Heart right ventricle (tissue), 16 donors: ENCODE results near the gene SLC38A5. TPM values are rescaled to one million over a fixed set of nuclear protein-coding genes. Genes with fewer than 3 reads are reported as not detected.

Experiments
- ATAC-seq, 8 donors: fragments of 200-7000 bp; cut with Tn5 transposase; one replicate each; pipeline ENCODE4 v1.9.1; 2020; ENCODE audit warnings: mild to moderate bottlenecking in 8 of 8, moderate library complexity in 8 of 8, moderate number of reproducible peaks in 1 of 8
- DNase-seq, 2 donors: peaks; one replicate each; pipeline ENCODE4 v3.0.0-alpha.2; 2020
- H3K27ac ChIP-seq, 10 donors: fragments of 200-600 bp; sonication (generic) in 2 of 10; one replicate each; pipeline versions ENCODE4 v1.5.0 to v1.8.0; 2020 to 2022; ENCODE audit warnings: mild to moderate bottlenecking in 3 of 10
- H3K27me3 ChIP-seq, 7 donors: fragments of 200-600 bp; one replicate each; pipeline ENCODE4 v1.8.0; 2021 to 2022; ENCODE audit warnings: mild to moderate bottlenecking in 2 of 7
- H3K36me3 ChIP-seq, 9 donors: fragments of 200-600 bp; sonication (generic) in 1 of 9; one replicate each; pipeline versions ENCODE4 v1.5.0 to v1.8.0; 2020 to 2022; ENCODE audit warnings: mild to moderate bottlenecking in 2 of 9
- H3K4me1 ChIP-seq, 9 donors: fragments of 200-600 bp; sonication (generic) in 1 of 9; one replicate each; pipeline versions ENCODE4 v1.5.0 to v1.8.0; 2020 to 2022; ENCODE audit warnings: mild to moderate bottlenecking in 4 of 9
- H3K4me3 ChIP-seq, 10 donors: fragments of 200-600 bp; sonication (generic) in 2 of 10; one replicate each; pipeline versions ENCODE4 v1.5.0 to v1.8.0; 2020 to 2022; ENCODE audit warnings: mild to moderate bottlenecking in 7 of 10, moderate library complexity in 2 of 10
- H3K9me3 ChIP-seq, 11 donors: fragments of 200-600 bp in 10 of 11; sonication (generic) in 2 of 11; one replicate each; pipeline versions ENCODE4 v1.5.0 to v1.8.0; 2013 to 2022; ENCODE audit warnings: mild to moderate bottlenecking in 2 of 11, control low read depth in 1 of 11, moderate library complexity in 1 of 11
- CTCF ChIP-seq, 9 donors: fragments of 200-600 bp; sonication (generic) in 2 of 9; IDR thresholded peaks; one replicate each; pipeline versions ENCODE4 v1.5.0 to v1.8.0; 2021 to 2022; ENCODE audit warnings: antibody characterized with exemption in 9 of 9, mild to moderate bottlenecking in 5 of 9, moderate library complexity in 1 of 9
- WGBS, 2 donors: extraction: QIAGEN DNeasy Blood & Tissue Kit; methylation state at CpG; one replicate each; pipeline ENCODE4 v1.1.7; 2013; ENCODE audit warnings: inconsistent platforms in 1 of 2; 5-methylcytosine and 5-hydroxymethylcytosine counted together
- intact Hi-C, 10 donors: fragments of 100-400 bp; cut with DNase I; formaldehyde crosslinking; loops; one replicate each; pipeline versions ENCODE4 v1.11.1 to v1.14.2; 2022
- polyA plus RNA-seq, 2 donors: library from polyadenylated mRNA; stranded (reverse); fragments of 200-250 nt; gene quantifications; one replicate each; pipeline ENCODE4 v1.2.3, GENCODE V29; 2013
- total RNA-seq, 10 donors: library from RNA; stranded (reverse); fragmentation: NEBNext Ultra II Directional in 3 of 10; extraction: Animal tissue kit (Norgen Biotek cat#: 25700) in 3 of 10; gene quantifications; one replicate each; pipeline versions ENCODE4 v1.2.1 to v1.2.4, GENCODE V29; 2021 to 2023
- donor health status: Arrhythmogenic right ventricular cardiomyopathy.
- donor health status: ischemic (EF 13 %, LVEDD 7.1; RV severe dilation, severe dysfunction).
- donor health status: healthy with polysubstance abuse.
- donor health status: DM: no; HTN: yes; CAD: no.
- donor health status: DM: no; HTN: no; CAD: no.
- donor health status: ischemic (EF 25% LVEDD 6.9; RV normal size, moderate dysfunction).
- donor health status: ischemic (EF 25% LVEDD 5.7; RV mildly dilated, moderate dysfunction).
- donor health status: healthy.
- donor health status: DM: yes; HTN: yes; CAD: no.
- donor health status: Ischemic cardiomyopathy.
- donor health status: ischemic (EF 35%, LVEDD 5.7; RV mildly dilated, moderate dysfunction).
- donor health status: nonischemic (EF 11% LVEDD 7.7; RV severe dilation, severe dysfunction).
- donor health status: DM: yes; HTN: yes; CAD: no.
- donor health status: PGD.
- donor health status: ischemic (EF 29% LVEDD 5.4; RV normal size, mild dysfunction).
- donor health status: nonischemic (EF 23%, LVEDD 6.1; RV moderate dilation, normal function).

The SLC38A5 gene
- total and polyA plus RNA-seq, 12 donors, result 0.64 to 15.4 (median 1.8) TPM

- H3K27me3 ChIP-seq, result peaks cover 0 to 5% (median 0%) of the 10 kb centered on the region in 7 donors
- no peaks in the 10 kb centered on the region for H3K9me3 ChIP-seq
- H3K36me3 ChIP-seq, result no peaks in the 10 kb centered on the region
- H3K4me3 ChIP-seq, result no peak overlapping the region
- ATAC-seq (peak in 1 of 8 donors; percentile 36), DNase-seq (no peak)
- intact Hi-C loops, result loop anchor here in 4 of 10 donors (10.0 kb wide), 1 partner anchor 414 kb away; no protein-coding TSS in a partner anchor
- peaks cover 0 to 3% (median 0%) of the 10 kb centered on the region in 9 donors for H3K4me1 ChIP-seq
- H3K27ac ChIP-seq, result no peak overlapping the region
- WGBS, 2 donors, result 46 to 66% methylated on average over 6 of the region's 6 CpGs
- no peak for TF ChIP-seq CTCF (IDR thresholded peaks at IDR 0.05)
Observed at GRCh38 chrX:48498374-48498809, 28.3 kb upstream of the SLC38A5 start.

GRCh38 chrX:48497871-48498270, 27.8 kb upstream of the SLC38A5 start:
- Histone ChIP-seq H3K36me3 (no peaks in the 10 kb centered on the region), H3K27ac (no peak overlapping the region), H3K4me1 (peaks cover 0 to 3% (median 0%) of the 10 kb centered on the region in 9 donors), H3K4me3 (no peak overlapping the region), H3K9me3 (no peaks in the 10 kb centered on the region), H3K27me3 (peaks cover 0 to 5% (median 0%) of the 10 kb centered on the region in 7 donors)
- intact Hi-C loops, result loop anchor here in 4 of 10 donors (10.0 kb wide), 1 partner anchor 413 kb away; no protein-coding TSS in a partner anchor
- no peak for ATAC-seq
- TF ChIP-seq CTCF (IDR thresholded peaks at IDR 0.05), result no peak
- DNase-seq, result no peak
- 61 to 71% methylated on average over 5 of the region's 5 CpGs for WGBS, 2 donors

GRCh38 chrX:48496660-48497059, 26.6 kb upstream of the SLC38A5 start:
- Histone ChIP-seq H3K9me3 (no peaks in the 10 kb centered on the region), H3K36me3 (no peaks in the 10 kb centered on the region), H3K27me3 (peaks cover 0 to 5% (median 0%) of the 10 kb centered on the region in 7 donors), H3K4me3 (no peak overlapping the region), H3K27ac (no peak overlapping the region), H3K4me1 (peaks cover 0 to 3% (median 0%) of the 10 kb centered on the region in 9 donors)
- DNase-seq (no peak), ATAC-seq (no peak)
- WGBS, 2 donors, result 76 to 79% methylated on average over 4 of the region's 4 CpGs
- no peak for TF ChIP-seq CTCF (IDR thresholded peaks at IDR 0.05)
- intact Hi-C loops, result loop anchor here in 4 of 10 donors (10.0 kb wide), 1 partner anchor 412 kb away; no protein-coding TSS in a partner anchor

- TF ChIP-seq CTCF (IDR thresholded peaks at IDR 0.05), result peak in 6 of 9 donors; percentile 31 to 53 (median 40)
- WGBS, 2 donors, result 16 to 17% methylated on average over 10 of the region's 10 CpGs
- H3K9me3 ChIP-seq, result no peaks in the 10 kb centered on the region
- ATAC-seq (peak in 6 of 8 donors; percentile 30 to 65 (median 49)), DNase-seq (no peak)
- peaks cover 0 to 3% (median 0%) of the 10 kb centered on the region in 9 donors for H3K4me1 ChIP-seq
- peaks cover 0 to 5% (median 0%) of the 10 kb centered on the region in 7 donors for H3K27me3 ChIP-seq
- H3K36me3 ChIP-seq, result no peaks in the 10 kb centered on the region
- no peak overlapping the region for H3K27ac ChIP-seq
- intact Hi-C loops, result loop anchor here in 5 of 10 donors (5.0 to 10.0 kb wide), 2 partner anchors 409 to 412 kb away; no protein-coding TSS in a partner anchor
- H3K4me3 ChIP-seq, result no peak overlapping the region
Observed at GRCh38 chrX:48493890-48494364, 23.9 kb upstream of the SLC38A5 start.
